Natural killer cell (primary cell): Measurements from ENCODE around the gene STK32A. TPM values are rescaled to one million over a fixed set of nuclear protein-coding genes. Genes with fewer than 3 reads are reported as not detected.

ENCODE experiments used
- ATAC-seq, 3 donors: fragments of 150-1000 bp in 2 of 3; fragments of 200-7000 bp in 1 of 3; cut with Tn5 transposase; 1 replicate in 1 of 3; 2 replicates in 2 of 3; pipeline ENCODE4 v1.10.0; 2021; ENCODE audit warnings: mild to moderate bottlenecking in 2 of 3, moderate library complexity in 2 of 3
- DNase-seq, 2 donors: peaks; one replicate each; pipeline versions ENCODE4 v3.0.0 to v3.0.0-alpha.2; 2013 to 2021; ENCODE audit warnings: mixed read lengths in 1 of 2
- H3K27ac ChIP-seq: one replicate; pipeline ENCODE4 v1.5.1; 2013; ENCODE audit warnings: mild to moderate bottlenecking, low read length
- H3K27me3 ChIP-seq: one replicate; pipeline ENCODE4 v1.6.1; 2013; ENCODE audit warnings: low read length; ENCODE audit not compliant: control insufficient read depth, insufficient read depth
- H3K36me3 ChIP-seq: one replicate; pipeline ENCODE4 v1.6.1; 2013; ENCODE audit warnings: low read length; ENCODE audit not compliant: control insufficient read depth, insufficient read depth
- H3K4me1 ChIP-seq: one replicate; pipeline ENCODE4 v1.6.1; 2013; ENCODE audit warnings: low read length; ENCODE audit not compliant: control insufficient read depth, insufficient read depth
- H3K4me3 ChIP-seq: one replicate; pipeline ENCODE4 v1.5.1; 2013; ENCODE audit warnings: low read length
- H3K9me3 ChIP-seq: one replicate; pipeline ENCODE4 v1.6.1; 2013; ENCODE audit warnings: low read length; ENCODE audit not compliant: control insufficient read depth, insufficient read depth
- H3K27ac Mint-ChIP-seq, 2 donors: one replicate each; pipeline ENCODE4 v1.8.0; 2022; ENCODE audit warnings: mild to moderate bottlenecking in 2 of 2, mixed read lengths in 2 of 2, moderate library complexity in 1 of 2
- H3K27me3 Mint-ChIP-seq, 2 donors: one replicate each; pipeline ENCODE4 v1.8.0; 2022; ENCODE audit warnings: low read depth in 2 of 2, mixed read lengths in 2 of 2
- H3K36me3 Mint-ChIP-seq: one replicate; pipeline ENCODE4 v1.8.0; 2022; ENCODE audit warnings: mixed read lengths
- H3K4me1 Mint-ChIP-seq, 2 donors: one replicate each; pipeline ENCODE4 v1.8.0; 2022; ENCODE audit warnings: mixed read lengths in 2 of 2
- H3K4me3 Mint-ChIP-seq: one replicate; pipeline ENCODE4 v1.8.0; 2022; ENCODE audit warnings: mild to moderate bottlenecking, moderate library complexity, mixed read lengths
- H3K9me3 Mint-ChIP-seq, 2 donors: one replicate each; pipeline ENCODE4 v1.8.0; 2022; ENCODE audit warnings: mixed read lengths in 2 of 2
- WGBS: methylation state at CpG from one replicate; pipeline ENCODE4 v1.1.7; 2013; ENCODE audit warnings: missing lambda C conversion rate; ENCODE audit not compliant: insufficient coverage; 5-methylcytosine and 5-hydroxymethylcytosine counted together
- intact Hi-C: fragments of 100-400 bp; cut with micrococcal nuclease; formaldehyde crosslinking; loops from one replicate; pipeline ENCODE4 v1.14.2; 2022
- total RNA-seq, 4 donors: library from RNA; stranded (reverse); fragments of 120-200 nt in 1 of 4; gene quantifications; one replicate each; pipeline versions ENCODE4 v1.2.3 to v1.2.4, GENCODE V29; 2013 to 2022
- TF ChIP-seq, protein P1 (sequence below): fragments of 200-600 bp; IDR thresholded peaks from one replicate; pipeline ENCODE4 v1.8.0; 2022; ENCODE audit warnings: antibody characterized with exemption

Gene STK32A
- total RNA-seq, 3 donors from 2014 or later (not counting 1 experiment from before 2014, with no cell fraction given) = not detected

DNA sequence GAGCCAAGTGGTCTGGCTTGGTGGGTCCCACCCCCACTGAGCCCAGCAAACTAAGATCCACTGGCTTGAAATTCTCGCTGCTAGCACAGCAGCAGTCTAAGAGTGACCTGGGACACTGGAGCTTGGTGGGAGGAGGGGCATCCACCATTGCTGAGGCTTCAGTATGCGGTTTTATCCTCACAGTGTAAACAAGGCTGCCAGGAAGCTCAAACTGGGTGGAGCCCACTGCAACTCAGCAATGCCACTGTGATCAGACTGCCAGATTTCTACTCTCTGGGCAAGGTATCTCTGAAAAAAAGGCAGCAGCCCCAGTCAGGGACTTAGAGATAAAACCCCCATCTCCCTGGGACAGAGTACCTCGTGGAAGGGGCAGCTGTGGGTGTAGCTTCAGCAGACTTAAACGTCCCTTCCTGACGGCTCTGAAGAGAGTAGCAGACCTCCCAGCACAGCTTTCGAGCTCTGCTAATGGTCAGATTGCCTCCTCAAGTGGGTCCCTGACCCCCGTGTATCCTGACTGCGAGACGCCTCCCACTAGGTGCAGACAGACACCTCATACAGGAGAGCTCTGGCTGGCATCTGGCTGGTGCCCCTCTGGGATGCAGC, 18.2 kb upstream of the STK32A start:
- H3K4me3 Mint-ChIP-seq = no peak overlapping the region
- TF ChIP-seq, protein P1, sequence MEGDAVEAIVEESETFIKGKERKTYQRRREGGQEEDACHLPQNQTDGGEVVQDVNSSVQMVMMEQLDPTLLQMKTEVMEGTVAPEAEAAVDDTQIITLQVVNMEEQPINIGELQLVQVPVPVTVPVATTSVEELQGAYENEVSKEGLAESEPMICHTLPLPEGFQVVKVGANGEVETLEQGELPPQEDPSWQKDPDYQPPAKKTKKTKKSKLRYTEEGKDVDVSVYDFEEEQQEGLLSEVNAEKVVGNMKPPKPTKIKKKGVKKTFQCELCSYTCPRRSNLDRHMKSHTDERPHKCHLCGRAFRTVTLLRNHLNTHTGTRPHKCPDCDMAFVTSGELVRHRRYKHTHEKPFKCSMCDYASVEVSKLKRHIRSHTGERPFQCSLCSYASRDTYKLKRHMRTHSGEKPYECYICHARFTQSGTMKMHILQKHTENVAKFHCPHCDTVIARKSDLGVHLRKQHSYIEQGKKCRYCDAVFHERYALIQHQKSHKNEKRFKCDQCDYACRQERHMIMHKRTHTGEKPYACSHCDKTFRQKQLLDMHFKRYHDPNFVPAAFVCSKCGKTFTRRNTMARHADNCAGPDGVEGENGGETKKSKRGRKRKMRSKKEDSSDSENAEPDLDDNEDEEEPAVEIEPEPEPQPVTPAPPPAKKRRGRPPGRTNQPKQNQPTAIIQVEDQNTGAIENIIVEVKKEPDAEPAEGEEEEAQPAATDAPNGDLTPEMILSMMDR = no peak

DNA sequence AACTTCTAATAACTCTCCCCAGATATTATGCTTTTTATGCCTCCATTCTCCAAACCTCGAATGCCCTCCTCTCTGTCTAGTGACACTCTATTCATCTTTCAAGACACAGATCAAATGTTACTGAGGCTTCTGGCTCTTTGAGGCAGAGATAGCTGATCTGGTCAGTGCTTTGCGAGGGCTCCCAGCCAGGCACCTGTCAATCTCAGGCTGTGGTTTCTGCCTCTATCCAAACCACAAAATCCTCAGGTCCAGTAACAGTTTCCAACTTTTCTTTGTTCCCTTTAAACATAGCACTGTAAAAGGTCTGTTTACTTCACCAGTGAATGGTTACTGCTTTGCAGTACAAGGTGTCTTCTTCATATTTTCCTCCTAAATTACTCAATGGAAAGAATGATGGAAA, 11.5 kb upstream of the STK32A start:
- H3K27ac Mint-ChIP-seq = no peak overlapping the region
- intact Hi-C loops = no loop called here
- TF ChIP-seq, protein P1 = no peak
- H3K27me3 ChIP-seq = no peaks in the 10 kb centered on the region
- DNase-seq = no peak
- WGBS = 12% methylated on average over 2 of the region's 2 CpGs
- ATAC-seq = no peak
- H3K4me1 ChIP-seq = no peaks in the 10 kb centered on the region
- no peaks in the 10 kb centered on the region for H3K36me3 ChIP-seq
- no peak overlapping the region for H3K4me3 ChIP-seq
- no peak overlapping the region for H3K4me3 Mint-ChIP-seq
- no peaks in the 10 kb centered on the region for H3K4me1 Mint-ChIP-seq
- peaks cover 4 to 7% of the 10 kb centered on the region in 2 donors for H3K27me3 Mint-ChIP-seq
- no peak overlapping the region for H3K27ac ChIP-seq
- no peaks in the 10 kb centered on the region for H3K36me3 Mint-ChIP-seq
- no peaks in the 10 kb centered on the region for H3K9me3 ChIP-seq
- peaks cover 2% of the 10 kb centered on the region in 2 donors for H3K9me3 Mint-ChIP-seq

More for the DNA sequence above, 18.2 kb upstream of the STK32A start:
- peaks cover 2 to 3% of the 10 kb centered on the region in 2 donors for H3K9me3 Mint-ChIP-seq
- ATAC-seq (peak in 1 of 3 donors; percentile 52), DNase-seq (peak in 1 of 2 donors; percentile 27)
- no peaks in the 10 kb centered on the region for H3K36me3 Mint-ChIP-seq
- Histone ChIP-seq H3K9me3 (no peaks in the 10 kb centered on the region), H3K27me3 (no peaks in the 10 kb centered on the region), H3K4me3 (no peak overlapping the region), H3K27ac (peak overlapping the region; percentile 25), H3K4me1 (peaks cover 10% of the 10 kb centered on the region), H3K36me3 (no peaks in the 10 kb centered on the region)
- 58% methylated on average over 9 of the region's 9 CpGs for WGBS
- H3K27ac Mint-ChIP-seq = no peak overlapping the region
- intact Hi-C loops = no loop called here
- H3K4me1 Mint-ChIP-seq = peaks cover 4% of the 10 kb centered on the region in 2 donors
- peaks cover 4 to 7% of the 10 kb centered on the region in 2 donors for H3K27me3 Mint-ChIP-seq

DNA sequence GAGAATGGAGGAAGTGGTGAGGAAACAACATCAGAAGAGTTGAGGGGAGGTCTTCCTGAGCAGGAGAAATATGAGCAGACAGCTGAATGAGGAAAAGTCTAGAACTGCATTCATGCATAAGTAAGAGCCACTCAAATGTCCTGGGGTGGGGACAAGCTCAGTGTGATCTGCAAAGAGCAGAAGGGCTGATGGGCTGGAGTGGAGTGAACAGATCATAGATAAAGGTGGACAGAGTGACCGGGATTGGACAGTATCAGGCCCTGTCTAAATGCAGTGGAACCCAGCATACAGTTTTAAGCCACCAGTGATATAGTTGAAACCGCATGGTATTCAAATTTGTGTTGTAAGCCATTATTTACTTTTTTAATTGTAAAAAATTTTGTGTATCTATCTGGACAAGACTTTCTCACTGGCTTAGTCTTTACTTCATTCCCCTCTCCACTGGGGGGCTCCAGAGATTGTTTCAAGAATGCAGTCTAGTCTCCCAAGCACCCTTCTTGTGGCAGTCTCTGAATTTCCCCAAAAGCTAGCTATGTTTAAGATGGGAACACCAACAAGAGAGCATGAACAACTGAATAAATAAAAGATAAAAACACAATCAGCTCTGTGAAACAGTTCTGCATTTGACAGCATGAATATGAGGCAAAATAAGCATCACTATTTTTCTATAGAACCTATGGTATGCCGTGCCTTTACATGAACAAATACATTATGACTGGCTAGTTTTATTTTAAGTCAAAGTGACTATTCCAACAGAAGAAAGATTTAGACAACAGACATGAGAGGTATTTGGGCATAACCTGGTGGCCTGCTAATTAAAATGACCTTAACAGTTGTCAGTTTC, 10.7 kb upstream of the STK32A start:
- Mint-ChIP-seq H3K36me3 (no peaks in the 10 kb centered on the region), H3K4me3 (no peak overlapping the region), H3K4me1 (no peaks in the 10 kb centered on the region), H3K27ac (no peak overlapping the region), H3K27me3 (peaks cover 0 to 2% of the 10 kb centered on the region in 2 donors), H3K9me3 (no peaks in the 10 kb centered on the region)
- Histone ChIP-seq H3K9me3 (no peaks in the 10 kb centered on the region), H3K36me3 (no peaks in the 10 kb centered on the region), H3K4me3 (no peak overlapping the region), H3K27ac (no peak overlapping the region), H3K27me3 (no peaks in the 10 kb centered on the region), H3K4me1 (no peaks in the 10 kb centered on the region)
- DNase-seq = no peak
- TF ChIP-seq, protein P1 = no peak
- intact Hi-C loops = no loop called here
- ATAC-seq = no peak
- 91% methylated on average over 1 of the region's 3 CpGs for WGBS
